22Rv1 (cell line): ENCODE measurements around the gene RCSD1.

ENCODE experiments used
- H3K27ac ChIP-seq: fragments of 450-650 bp; 2 replicates; pipeline ENCODE4 v1.5.1; 2017
- CTCF ChIP-seq: fragments of 450-650 bp; IDR thresholded peaks from 2 replicates; pipeline ENCODE4 v1.5.1; 2017; ENCODE audit warnings: mild to moderate bottlenecking
- ZFX ChIP-seq: fragments of 450-650 bp; IDR thresholded peaks from 2 replicates; pipeline ENCODE4 v1.6.1; 2017; ENCODE audit warnings: antibody characterized with exemption, borderline replicate concordance

Gene RCSD1

GRCh38 chr1:167711797-167712196, 81.8 kb downstream of the RCSD1 start:
- H3K27ac ChIP-seq, result no peak overlapping the region
- TF ChIP-seq CTCF (no peak), ZFX (no peak)

GRCh38 chr1:167713330-167714081, 83.5 kb downstream of the RCSD1 start:
- TF ChIP-seq ZFX, result no peak
- no peak for TF ChIP-seq CTCF
- H3K27ac ChIP-seq, result peak overlapping the region; percentile 92

- TF ChIP-seq ZFX (no peak), CTCF (no peak)
- peak overlapping the region; percentile 92 for H3K27ac ChIP-seq
Observed at GRCh38 chr1:167714098-167714438, 84.0 kb downstream of the RCSD1 start.

GRCh38 chr1:167714439-167715156, 84.6 kb downstream of the RCSD1 start:
- TF ChIP-seq ZFX (no peak), CTCF (no peak)
- peak overlapping the region; percentile 92 for H3K27ac ChIP-seq

GRCh38 chr1:167715157-167715999, 85.3 kb downstream of the RCSD1 start:
- H3K27ac ChIP-seq, result peak overlapping the region; percentile 92

GRCh38 chr1:167716000-167716271, 85.9 kb downstream of the RCSD1 start:
- TF ChIP-seq ZFX (no peak), CTCF (no peak)

More at GRCh38 chr1:167715157-167715999, 85.3 kb downstream of the RCSD1 start:
- peak; percentile 95 for TF ChIP-seq CTCF
- TF ChIP-seq ZFX, result no peak

More at GRCh38 chr1:167716000-167716271, 85.9 kb downstream of the RCSD1 start:
- H3K27ac ChIP-seq, result peak overlapping the region; percentile 92
